Body of pancreas (tissue), 4 donors: Measurements from ENCODE around the gene ERC2.

Experiments
- POLR2A ChIP-seq, 3 donors: fragments of 450-650 bp; IDR thresholded peaks; one replicate each; pipeline ENCODE4 v1.6.1; 2016; ENCODE audit warnings: antibody characterized with exemption in 3 of 3, mild to moderate bottlenecking in 2 of 3
- TF ChIP-seq, protein P1 (sequence below), 7 experiments: fragments of 450-650 bp in 4 of 7; fragments of 200-600 bp in 3 of 7; sonication (generic) in 3 of 7; IDR thresholded peaks; one replicate each; pipeline ENCODE4 v1.5.1; 2016 to 2019; ENCODE audit warnings: antibody characterized with exemption in 7 of 7

GRCh38 chr3:55906896-55907295, 561.4 kb downstream of the ERC2 start:
- no peak for TF ChIP-seq POLR2A (IDR thresholded peaks at IDR 0.05)
- TF ChIP-seq, protein P1, sequence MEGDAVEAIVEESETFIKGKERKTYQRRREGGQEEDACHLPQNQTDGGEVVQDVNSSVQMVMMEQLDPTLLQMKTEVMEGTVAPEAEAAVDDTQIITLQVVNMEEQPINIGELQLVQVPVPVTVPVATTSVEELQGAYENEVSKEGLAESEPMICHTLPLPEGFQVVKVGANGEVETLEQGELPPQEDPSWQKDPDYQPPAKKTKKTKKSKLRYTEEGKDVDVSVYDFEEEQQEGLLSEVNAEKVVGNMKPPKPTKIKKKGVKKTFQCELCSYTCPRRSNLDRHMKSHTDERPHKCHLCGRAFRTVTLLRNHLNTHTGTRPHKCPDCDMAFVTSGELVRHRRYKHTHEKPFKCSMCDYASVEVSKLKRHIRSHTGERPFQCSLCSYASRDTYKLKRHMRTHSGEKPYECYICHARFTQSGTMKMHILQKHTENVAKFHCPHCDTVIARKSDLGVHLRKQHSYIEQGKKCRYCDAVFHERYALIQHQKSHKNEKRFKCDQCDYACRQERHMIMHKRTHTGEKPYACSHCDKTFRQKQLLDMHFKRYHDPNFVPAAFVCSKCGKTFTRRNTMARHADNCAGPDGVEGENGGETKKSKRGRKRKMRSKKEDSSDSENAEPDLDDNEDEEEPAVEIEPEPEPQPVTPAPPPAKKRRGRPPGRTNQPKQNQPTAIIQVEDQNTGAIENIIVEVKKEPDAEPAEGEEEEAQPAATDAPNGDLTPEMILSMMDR (IDR thresholded peaks at IDR 0.05): no peak
